GM21723 (cell line): ENCODE results near the gene KRT83.

ENCODE experiments used
- ATAC-seq: cut with Tn5 transposase; IDR thresholded peaks from one replicate; pipeline ENCODE4 v1.9.1; 2021; ENCODE audit warnings: mild to moderate bottlenecking, moderate library complexity; ENCODE audit not compliant: unreplicated experiment

KRT83 gene

DNA sequence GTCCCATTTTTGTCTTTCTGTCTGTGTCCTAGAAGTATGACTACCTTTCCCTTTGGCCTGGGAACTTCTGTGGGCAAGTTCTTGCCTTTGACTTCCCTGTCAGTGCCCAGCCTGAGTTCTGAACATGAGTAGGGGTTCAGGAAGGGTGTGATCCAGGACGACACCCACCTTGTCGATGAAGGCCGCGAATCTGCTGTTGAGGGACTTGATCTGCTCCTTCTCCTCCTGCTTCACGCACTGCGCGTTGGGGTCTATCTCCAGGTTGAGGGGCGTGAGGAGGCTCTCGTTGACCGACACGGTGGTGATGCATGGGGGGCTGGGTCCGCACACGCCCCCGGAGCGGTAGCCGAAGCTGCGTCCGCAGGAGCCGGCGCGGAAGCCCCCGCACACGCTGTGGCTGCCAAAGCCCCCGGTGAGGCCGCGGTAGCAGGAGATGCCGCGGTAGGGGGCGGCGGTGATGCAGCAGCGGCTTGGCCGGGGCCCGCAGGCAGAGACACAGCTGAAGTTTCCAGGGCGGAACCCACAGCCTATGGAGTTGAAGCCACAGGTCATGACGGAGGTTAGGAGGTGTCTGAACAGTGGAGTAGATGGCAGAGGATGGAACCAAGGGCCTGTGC lies at the start of gene KRT83:
Gene KRT83, minus strand, starts transcription at position 615 of the 617 bp plus-strand sequence. Its CDS starts 63 bp downstream, at position 552.
- no peak for ATAC-seq

DNA sequence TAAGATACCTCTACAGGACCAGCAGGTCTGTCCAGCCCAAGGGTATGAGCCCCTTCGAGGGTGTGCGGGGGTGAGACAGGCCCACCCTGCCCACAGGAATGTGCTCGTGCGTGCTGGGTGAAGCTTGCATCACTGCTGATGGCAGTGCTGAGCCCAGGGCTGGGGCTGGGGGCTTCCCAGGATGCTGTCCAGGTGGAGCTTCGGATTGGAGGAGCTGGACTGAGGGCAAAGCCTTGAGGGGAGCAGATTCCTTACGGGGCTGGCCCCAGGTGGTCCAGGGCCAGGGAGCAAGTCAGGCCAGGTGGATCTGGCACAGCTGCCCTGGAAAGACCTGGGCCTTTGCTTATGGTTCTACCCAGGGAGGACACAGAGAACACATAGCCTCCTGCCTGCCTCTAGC lies 48.6 kb upstream of the KRT83 start:
- no peak for ATAC-seq

DNA sequence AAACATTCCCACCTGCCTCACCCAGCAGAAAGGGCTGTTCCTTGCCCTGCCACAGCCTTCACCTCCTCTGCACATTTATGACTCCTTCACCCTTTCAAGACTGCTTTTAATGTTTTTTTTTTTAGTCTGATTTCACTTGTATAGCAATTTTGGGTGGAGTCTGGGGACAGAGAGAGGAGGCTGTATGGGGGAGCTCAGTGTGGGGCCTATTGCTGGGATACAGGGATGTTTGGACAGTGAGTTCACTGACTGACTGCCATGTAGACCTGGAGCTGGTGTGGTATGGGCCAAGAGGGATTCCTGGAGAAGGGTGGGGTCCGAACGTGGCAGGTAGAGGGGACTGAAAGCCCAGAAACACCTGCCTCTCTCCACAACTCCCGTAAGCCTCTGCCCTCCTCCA lies 48.0 kb upstream of the KRT83 start:
- ATAC-seq: no peak

DNA sequence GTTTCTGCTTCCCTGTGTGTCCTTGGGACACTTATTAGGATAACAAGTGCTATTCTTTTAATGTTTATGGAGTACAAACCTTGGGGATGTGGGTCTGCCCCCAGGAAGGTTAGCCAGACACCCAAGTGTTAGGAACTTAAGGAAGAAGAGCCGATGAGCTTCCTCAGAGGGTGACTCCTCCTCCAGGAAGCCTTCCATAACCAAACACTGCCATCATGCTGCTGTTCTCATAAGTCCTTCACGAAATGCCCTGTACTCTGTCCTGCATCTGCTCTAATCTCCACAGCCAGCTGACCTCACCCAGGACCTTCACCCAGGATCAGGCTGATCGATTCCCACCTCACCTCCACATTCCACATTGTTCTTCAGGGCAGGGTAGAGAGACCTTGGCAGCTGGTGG lies 47.3 kb upstream of the KRT83 start:
- no peak for ATAC-seq

DNA sequence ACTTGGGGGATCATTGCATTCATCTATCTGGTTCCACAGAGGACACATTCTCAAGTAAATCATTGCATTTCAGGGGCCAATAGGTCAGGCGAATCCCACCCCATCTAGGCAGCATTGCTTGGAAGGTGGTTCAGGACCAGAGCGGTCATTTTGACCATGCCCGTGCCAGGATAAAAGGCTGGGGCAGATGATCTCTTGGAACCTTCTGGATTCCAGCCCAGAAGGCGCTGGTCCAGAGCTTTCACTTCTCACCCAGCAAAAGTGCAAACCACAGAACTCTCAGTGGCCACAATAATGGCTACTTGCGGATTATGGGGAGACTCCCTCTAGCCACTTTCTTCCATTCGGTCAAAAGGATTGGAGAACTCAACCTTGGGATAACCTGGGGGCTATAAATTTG lies 46.7 kb upstream of the KRT83 start:
- ATAC-seq: no peak

DNA sequence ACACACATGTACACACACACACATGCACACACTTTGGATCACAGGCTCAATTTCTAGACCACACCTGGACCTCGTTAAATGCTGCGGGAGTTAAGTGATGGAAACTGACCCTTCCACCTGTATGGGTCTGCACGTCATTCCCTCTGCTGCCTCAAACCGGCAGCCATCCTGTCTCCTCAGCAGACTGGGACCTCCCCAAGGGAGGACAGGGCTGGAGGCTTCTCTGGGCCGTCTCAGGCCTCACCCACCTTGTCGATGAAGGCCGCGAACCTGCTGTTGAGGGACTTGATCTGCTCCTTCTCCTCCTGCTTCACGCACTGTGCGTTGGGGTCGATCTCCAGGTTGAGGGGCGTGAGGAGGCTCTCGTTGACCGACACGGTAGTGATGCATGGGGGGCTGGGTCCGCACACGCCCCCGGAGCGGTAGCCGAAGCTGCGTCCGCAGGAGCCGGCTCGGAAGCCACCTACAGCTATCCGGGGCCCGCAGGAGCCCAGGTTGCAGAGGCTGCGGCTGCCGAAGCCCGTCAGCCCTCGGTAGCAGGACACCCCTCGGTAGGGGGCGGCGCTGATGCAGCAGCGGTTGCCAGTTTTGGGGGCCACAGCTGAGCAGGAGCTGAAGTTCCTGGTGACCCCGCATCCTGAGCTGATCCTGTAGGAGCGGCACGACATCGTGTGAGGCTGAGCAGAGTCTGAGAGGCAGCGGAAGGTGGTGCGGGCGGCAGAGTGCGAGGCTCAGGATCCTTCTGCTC lies 45.7 kb upstream of the KRT83 start, which contains the start of gene KRT85:
Gene KRT85, minus strand, starts transcription at position 744 of the 748 bp plus-strand sequence. Its CDS starts 76 bp downstream, at position 668.
- ATAC-seq: no peak

DNA sequence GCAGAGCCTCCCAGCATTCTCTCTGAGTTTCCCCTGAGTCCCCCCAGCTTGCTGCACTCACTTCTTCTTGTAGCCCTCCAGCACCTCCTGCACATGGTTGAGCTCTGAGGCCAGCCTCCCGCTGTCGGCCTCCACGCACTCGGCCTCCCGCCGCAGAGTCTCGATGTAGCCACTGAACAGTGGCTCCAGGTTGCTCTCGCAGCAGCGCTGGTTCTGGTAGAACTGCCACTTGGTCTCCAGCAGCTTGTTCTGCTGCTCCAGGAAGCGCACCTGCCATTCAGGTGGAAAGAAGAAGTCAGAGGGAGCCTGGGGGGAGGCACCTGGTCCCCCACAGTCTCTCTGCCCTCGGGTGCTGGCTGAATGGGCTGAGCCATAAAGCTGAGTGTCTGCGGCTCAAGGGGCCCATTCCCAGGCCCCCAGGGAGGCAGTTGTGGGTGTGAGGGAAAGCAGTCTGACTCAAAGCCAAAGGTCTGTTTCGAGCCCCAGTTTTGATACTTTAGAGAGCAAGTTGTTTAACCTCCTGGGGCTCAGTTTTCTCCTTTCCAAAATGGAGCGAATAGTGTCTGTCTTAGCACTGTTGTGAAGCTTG lies 43.8 kb upstream of the KRT83 start:
- ATAC-seq: no peak

DNA sequence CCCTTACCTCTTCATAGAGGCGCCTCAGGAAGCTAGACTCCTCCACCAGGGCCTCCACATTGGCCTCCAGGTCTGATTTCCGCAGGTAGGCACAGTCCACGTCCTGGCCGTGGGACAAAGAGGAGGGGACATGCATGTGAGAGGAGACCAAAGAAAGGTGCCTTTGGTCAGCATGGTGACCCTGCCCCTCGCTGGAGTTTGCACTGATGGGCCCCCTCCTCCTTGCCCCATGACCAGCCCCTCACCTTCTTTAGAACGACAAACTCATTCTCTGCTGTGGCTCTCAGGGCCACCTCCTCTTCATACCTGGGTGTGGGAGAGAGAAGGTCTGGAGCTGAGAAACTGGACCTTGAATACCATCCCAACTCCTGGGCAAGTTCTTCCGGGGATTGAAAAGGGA lies 42.9 kb upstream of the KRT83 start:
- ATAC-seq: no peak

DNA sequence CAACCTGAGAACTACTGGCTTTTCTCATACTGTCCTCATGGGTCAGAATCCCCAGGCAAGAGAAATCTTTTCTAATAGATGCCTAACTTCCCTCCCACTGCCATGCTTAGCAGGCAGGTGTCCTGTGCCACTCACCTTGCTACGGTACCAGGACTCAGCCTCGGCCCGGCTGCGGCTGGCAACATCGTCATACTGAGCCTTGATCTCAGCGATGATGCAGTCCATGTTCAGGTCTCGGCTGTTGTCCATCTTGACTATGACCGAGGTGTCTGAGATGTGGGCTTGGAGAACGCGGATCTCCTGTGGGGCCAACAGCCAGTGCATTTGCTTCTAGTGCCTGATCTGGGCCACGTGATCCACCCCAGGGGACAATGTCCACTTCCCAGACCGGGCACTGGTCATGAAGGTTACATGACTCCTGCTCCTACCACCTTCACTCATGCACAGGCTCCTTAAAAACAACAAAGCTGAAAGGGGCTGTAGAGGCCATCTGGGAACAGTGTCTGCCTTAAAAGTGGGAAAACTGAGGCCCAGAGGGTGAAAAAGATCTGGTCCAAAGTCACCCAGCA lies 42.0 kb upstream of the KRT83 start:
- no peak for ATAC-seq

DNA sequence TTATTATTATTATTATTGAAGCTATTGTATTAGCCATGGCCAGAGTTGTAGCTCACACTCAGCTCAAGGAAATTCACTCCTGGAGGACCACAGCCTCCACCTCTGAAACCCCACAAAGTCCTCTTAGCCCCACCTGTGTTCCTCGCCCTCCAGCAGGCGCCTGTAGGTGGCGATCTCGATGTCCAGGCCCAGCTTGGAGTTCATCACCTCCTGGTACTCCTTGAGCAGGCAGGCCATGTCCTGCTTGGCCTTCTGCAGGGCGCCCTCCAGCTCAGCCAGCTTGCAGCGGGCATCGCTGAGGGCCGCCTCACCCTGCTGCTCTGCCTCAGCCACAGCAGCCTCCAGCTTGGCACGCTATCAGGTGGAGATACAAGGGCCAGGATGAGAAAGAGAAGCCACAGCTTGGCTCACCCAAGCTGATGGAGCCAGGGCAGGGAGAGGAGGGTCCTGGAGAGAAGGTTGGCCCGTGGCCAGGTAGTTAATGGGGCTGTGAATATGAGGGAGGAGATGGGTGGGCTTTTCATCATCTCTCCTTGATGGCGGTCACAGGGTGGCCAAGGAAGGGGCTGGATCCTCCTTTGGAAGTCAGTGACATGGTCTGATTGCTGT lies 41.0 kb upstream of the KRT83 start:
- ATAC-seq: no peak

DNA sequence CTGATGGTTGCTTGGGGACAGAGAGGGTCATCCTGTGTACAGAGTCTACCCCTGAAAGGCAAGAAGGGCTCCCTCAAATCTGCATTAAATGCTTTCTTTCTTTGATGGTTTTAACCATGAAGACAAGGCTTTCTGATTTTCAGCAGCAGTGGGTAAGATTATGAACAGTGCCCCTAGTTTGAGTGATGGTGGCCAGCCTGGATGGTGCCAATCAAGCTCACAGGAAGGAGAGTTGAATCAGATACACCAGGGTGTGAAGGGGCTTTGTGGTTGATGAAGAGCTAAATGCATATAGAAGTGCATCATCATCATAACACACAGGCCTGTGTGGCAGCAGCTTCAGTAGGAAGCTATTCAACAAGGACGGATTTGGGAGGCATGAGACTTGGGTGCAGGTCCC lies 40.4 kb upstream of the KRT83 start:
- no peak for ATAC-seq

DNA sequence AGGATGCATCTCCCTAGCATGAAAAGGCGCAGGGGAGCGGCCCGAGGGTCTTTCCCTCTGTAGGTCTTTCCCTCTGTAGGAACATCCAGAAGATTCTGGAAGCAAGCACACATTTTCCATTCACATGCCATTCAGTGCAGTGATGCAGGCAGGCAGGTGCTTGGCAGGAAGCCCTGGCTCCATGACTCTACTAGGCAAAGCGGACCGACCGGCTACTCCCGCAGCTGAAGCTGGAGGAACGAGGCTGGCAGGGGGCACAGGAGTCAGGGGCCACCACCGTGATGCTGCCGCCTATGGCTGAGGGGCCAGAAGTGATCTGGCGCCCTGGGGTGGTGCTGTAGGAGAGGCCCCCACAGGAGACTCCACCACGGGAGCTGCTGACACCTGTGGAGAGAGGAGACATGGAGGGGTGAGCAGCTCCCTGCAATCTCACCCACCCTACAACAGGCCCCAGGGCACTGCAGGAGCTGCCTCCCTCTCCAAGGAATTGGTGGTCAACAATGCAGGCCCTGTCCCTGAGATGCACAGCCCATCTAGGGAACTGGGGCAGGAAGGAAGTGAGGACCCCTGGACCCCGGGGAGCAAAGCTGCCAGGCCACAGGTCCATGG lies 39.6 kb upstream of the KRT83 start:
- ATAC-seq: no peak

DNA sequence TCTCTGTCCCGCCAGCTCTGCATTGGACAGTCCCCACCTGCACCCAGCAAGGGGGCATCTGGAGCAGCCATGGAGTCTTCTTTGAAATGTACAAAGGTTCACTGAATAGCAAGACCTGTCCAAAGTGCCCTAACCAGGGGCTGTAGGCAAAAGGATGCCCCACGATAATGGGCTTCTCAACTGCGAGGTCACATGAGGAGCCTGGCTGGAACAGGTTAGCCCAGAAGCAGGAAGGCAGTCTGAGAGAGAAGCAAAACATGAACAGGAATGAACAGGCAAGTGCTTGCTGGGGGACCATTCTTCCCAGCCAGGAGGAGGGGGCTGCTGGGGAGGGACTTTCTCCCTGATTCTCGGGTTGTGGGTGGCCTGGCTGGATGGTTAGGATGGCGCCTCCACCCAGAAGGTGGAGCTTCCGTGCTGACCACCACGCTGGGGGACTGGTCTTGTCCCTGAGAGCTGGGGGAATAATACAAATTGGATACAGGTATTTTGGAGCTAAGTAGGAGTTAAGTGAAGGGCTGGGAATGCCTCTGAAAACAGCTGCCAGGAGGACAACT lies 39.0 kb upstream of the KRT83 start:
- ATAC-seq: no peak

DNA sequence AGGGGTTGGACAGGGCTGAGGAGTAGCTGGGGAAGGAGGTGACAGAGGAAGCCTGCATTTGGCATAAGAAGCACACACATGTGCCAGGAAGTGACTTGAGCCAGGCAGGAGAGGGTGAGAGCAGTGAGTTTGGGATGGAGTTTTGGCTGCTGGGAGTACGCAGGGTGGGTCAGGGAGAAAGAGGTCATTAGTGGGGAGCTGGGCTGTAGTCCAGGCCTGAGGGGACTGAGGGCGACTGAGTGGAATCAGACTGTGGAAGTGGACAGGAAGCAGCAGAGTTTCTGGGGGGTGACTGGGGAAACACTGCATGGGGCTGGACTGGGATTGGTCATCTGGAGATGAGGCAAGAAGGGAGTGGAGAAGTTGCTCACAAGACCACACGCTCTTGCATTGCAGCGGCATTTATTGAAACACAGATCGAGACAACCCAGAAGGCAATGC lies 38.4 kb upstream of the KRT83 start:
- no peak for ATAC-seq

DNA sequence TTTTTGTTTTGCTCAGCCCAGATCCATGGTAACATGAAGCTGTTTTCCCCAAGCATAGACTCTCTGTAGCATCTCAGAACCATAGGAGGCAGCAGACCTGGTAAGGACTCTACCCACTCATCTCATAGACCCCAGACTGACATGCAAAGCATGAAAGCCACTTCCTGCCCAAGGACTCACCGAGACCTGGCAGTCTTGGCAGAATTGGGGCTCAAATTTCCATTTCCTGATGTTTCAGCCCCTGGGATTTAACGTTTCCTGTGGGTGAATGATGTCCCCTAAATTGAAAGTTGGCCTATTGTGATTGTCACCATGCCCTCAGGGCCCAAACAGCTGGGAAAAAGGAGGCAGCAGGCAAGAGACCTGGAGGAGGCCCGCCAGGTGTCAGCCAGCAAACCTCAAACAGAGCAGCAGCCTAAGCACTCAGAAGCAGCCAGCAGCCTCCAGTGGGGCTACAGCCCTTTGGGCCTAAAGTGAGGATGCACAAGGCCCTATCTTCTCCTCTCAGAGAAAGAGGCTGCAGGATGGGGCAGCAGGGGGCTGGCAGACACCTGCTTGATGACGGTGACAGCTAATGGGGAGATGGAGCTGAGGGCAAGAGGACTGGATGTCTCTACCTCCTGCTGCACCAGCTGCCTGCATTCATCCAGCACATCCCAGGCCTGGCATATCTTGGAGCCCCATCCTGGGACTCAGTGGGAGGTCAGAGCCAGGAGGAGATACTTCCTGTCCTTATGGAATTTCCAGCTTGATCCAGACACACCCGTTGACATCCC lies 37.6 kb upstream of the KRT83 start:
- peak; percentile 98 for ATAC-seq

DNA sequence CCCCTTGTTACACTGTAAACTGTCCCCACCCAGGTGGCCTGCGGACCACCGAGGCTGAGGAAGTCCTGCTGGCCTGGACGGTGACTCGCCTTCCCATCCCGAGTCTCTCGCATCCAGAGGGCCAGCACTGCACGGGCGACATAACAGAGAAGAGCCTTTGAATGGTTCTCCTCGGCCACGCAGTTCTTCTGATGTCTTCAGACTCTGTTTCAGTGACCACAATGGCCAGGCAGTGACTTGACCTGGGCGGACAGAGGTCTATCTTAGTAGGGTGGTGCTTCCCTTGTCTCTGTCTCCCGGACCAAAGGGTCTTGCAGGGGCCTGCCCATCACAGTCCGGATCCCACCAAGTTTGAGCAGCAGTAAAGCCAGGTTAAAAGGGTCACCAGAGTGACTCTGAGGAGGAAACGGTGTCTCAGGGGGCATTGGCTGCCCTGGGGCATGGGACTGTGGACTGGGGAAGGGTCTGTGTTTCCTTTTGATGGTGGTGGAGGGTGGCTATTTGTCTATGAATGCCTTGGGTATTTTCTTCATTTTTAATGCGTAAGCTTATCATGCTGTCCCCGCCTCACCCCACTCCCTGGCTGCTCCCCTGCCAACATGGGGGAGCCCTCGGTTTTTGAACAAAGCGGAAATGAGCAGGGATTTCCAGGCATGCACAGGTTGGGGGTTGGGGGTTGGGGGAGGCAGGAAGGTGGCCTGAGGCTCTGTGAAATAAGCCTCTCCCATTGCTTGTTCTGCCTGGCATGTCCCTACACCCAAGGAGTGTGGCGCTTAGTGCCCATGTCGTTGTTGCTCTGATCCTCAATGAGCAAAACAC lies 35.8 kb upstream of the KRT83 start:
- ATAC-seq: no peak

DNA sequence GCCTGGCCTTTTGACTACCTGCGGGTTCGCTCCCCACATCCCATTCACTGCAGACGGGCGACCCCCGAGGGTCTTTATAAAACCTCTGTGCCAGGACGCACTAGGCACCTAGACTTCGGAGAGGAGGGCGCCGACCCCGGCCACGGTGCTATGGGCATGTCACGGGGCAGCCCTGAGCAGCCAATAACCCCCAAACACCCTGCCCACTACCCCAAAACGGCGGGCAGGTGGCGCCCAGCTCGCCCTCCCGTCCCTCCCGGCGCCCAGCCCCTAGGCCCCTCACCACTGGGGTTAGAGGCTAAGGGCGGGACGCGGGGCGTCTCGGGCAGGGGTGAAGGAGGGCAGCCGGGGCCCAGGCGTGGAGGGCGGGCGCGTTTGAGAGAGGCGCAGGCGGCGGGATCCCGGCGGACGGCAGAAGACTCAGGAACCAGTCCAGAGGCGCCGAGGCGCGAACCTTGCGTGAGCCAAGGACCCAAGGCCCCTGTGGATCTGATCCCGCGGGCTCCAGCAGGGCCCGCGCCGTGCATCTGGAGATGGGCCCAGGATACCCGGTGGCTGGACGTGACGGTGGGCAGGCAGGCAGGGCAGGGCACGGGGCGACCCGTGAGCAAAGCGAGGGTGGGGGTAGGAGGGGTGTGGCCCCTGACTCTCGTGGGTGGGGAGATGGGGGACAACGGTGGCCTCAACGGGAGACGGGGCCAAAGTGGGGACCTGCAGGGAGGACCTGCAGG lies 35.0 kb upstream of the KRT83 start:
- no peak for ATAC-seq

DNA sequence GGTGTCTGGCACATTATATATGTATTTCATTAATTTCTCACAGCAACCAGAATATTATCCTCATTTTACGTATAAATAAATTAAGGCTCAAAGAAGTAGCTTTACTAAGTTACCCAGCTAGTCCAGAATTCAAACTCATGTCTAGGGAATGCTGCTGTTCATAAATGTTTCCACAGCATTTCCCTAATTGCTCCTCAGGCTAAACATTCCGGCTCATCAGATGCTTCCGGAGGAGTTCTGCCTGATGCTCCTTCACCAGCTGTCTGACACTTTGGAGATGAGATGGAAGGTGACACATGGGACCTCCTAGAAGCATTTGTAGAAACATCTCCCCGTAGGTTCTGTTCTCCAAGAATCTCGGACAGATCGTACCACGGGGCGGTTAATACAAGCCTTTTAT lies 34.0 kb upstream of the KRT83 start:
- no peak for ATAC-seq
